ENCODE results near the gene CNN2.
"Not testable (repeated sequence)": the region's sequence is repeated elsewhere in the genome, so short reads cannot be mapped to it uniquely, and the experiment has no call there.

Gene CNN2

GRCh38 chr19:1010586-1011510 is 15.6 kb upstream of the CNN2 start:
- DNase-seq (ENCODE audit: low read depth in 1 of 2, low spot score in 1 of 2) = no peak

DNA sequence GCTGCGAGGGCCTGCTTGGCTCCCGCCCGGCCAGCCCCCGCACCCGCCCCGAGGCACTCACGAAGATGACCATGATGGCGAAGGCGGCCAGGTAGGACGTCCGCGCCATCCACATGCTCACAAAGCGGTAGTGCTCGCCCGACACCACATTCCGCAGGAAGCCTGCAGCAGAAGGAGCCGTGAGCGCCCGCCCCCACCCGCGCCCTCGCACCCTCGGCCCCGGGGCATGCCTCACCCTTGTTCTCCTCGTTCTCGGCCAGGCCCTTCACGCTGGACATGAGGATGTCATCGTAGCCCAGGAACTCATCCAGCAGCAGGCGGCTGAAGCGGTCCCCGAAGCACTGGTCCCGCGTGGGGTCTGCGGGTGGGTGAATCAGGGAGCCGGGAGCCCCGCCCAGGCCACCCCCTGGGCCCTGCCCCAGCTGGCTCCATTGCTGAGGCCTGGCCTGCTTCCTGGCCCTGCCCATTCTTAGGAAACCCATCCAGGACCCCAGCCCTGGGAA is 14.5 kb upstream of the CNN2 start:
- DNase-seq (ENCODE audit: low read depth in 1 of 2, low spot score in 1 of 2) = no peak

- DNase-seq (ENCODE audit: low read depth in 1 of 2, low spot score in 1 of 2) = no peak
These were observed 14.1 kb upstream of the CNN2 start for GRCh38 chr19:1012334-1012733.

- no peak for DNase-seq (ENCODE audit: low read depth in 1 of 2, low spot score in 1 of 2)
These were observed 13.2 kb upstream of the CNN2 start for GRCh38 chr19:1013218-1013617.

GRCh38 chr19:1014161-1015060 is 12.0 kb upstream of the CNN2 start:
- no peak for DNase-seq (ENCODE audit: low read depth in 1 of 2, low spot score in 1 of 2)

DNA sequence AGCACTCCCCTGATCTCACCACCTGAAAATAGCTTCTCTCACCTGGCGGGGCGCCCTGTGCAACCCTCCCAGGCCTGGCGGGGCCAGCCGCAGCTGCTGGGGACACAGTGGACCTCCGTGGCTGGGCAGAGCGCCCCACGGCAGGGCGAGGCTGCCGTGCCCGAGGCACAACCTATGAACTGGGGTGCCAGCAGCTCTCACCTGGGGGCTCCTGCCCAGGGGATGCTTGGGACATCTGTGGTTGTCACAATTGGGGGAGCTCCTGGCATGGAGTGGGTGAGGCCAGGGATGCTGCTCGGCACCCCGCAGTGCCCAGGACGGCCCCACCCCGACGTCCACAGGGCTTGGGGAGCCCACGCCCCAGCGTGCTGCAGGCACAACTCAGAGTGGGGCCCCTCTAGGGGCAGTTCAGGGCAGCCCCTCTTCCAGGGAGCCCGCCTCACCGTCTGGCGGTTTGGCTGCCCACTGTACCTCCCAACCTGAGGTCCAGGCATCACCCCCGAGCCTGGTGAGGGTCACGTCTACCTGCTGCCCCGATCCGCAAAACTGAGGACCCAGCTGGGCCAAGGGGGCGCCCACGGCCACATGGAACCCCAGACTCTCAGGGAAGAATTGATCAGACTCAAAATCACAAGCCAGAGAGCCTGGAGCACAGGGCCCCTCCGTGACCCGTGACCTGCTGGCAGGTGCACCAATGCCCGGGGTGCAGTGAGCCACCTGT is 11.2 kb upstream of the CNN2 start:
- DNase-seq (ENCODE audit: low read depth in 1 of 2, low spot score in 1 of 2) = no peak

GRCh38 chr19:1015782-1016646 is 10.4 kb upstream of the CNN2 start:
- DNase-seq (ENCODE audit: low read depth in 1 of 2, low spot score in 1 of 2) = no peak

GRCh38 chr19:1016647-1017114 is 9.7 kb upstream of the CNN2 start:
- DNase-seq (ENCODE audit: low read depth in 1 of 2, low spot score in 1 of 2) = no peak

GRCh38 chr19:1017115-1017905 is 9.1 kb upstream of the CNN2 start:
- DNase-seq (ENCODE audit: low read depth in 1 of 2, low spot score in 1 of 2) = no peak

- no peak for DNase-seq (ENCODE audit: low read depth in 1 of 2, low spot score in 1 of 2)
These were observed 8.5 kb upstream of the CNN2 start for GRCh38 chr19:1017906-1018305.

DNA sequence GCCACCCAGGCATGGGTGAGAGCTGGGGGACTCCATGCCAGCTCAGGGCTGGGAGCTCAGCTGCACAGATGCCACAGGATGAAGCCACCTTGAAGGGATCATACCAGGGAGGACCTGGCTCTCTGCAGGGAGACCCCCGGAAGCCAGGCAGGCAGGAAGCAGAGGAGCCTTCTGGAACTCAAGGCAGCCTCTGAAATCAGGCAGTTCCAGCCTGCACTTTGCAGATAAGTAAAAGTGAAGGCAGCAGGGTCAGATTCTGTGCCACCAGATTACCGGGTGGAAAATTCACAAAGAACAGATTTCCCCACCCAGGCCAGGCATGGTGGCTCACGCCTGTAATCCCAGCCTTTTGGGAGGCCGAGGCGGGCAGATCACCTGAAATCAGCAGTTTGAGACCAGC is 8.0 kb upstream of the CNN2 start:
- no peak for DNase-seq (ENCODE audit: low read depth in 1 of 2, low spot score in 1 of 2)

- no peak for DNase-seq (ENCODE audit: low read depth in 1 of 2, low spot score in 1 of 2)
These were observed 7.3 kb upstream of the CNN2 start for GRCh38 chr19:1018932-1019615.

DNA sequence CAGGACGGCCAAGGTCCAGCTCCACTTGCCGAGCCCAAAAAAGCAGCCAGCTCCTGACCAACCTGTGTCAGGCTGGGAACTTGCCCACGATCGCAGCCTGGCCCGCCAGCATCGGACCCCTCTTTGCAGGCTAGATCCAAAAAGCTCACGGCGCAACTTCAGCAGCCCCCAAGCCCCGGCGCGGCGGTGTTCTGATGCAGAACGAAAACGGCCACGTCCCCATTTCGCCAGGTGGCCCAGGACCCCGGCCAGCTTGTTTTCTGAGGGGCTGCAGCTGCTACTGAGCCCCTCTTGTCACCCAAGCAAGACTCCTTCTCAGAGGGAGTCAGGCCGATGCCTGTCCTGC is 6.8 kb upstream of the CNN2 start:
- DNase-seq (ENCODE audit: low read depth in 1 of 2, low spot score in 1 of 2) = no peak

DNA sequence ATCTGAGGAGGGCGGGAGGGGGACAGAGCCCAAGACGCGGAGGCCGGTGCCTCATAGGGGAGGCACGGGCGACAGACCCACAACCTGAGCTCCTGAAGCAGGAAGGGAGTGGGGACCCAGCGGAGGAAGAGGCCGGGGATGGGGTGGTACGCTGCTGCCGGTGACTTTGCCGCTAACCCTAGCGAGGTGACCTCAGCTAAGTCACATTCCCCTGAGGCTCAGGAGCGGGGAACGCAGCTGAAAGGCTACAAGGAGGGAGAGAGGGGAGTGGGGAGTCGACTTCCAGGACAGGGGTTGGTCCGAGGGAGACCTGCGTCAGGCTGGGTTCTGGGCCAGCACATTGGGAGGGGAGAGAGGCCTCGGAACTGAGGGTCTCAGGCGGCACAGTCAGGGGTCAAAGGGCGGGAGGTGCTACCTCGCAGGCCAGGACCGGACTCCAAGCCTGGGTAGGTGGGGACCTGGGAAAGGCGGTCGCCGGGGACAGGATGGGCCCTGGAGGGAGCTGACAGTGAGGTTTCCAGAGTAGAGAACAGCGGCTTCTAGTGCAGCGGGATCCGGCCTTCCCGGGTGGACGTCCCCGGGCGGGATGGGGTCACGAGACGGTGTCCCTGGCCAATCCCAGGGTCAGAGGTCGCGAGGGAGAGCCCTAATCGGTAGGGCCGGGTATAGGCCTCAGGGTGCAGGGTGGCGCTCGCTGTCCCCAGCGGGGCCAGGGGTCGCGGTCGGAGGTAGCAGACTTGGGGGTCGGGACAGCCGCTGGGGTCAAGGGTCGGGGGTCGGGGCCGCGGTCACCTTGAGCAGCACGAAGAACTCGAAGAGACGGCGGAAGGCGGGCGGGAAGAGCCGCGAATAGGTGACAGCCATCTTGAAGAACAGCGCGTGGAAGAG is 6.2 kb upstream of the CNN2 start:
- DNase-seq (ENCODE audit: low read depth in 1 of 2, low spot score in 1 of 2) = no peak

- peak; percentile 94 to 97 for DNase-seq (ENCODE audit: low read depth in 1 of 2, low spot score in 1 of 2)
These were observed 5.5 kb upstream of the CNN2 start, which contains the start of gene TMEM259 for GRCh38 chr19:1020868-1021425. TMEM259 (minus strand) TSS chr19:1021123; CDS start chr19:1020996, 127 bp downstream.

DNA sequence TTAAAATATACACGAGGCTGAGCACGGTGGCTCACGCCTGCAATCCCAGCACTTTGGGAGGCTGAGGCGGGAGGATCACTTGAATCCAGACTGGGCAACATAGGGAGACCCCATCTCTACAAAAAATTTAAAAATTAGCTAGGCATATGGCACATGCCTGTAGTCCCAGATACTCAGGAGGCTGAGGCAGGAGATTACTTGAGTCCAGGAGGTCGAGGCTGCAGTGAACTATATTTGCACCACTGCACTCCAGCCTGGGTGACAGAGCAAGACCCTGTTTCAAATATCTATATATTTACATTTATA is 2.6 kb upstream of the CNN2 start:
- not testable (repeated sequence) for DNase-seq (ENCODE audit: low read depth in 1 of 2, low spot score in 1 of 2)

DNA sequence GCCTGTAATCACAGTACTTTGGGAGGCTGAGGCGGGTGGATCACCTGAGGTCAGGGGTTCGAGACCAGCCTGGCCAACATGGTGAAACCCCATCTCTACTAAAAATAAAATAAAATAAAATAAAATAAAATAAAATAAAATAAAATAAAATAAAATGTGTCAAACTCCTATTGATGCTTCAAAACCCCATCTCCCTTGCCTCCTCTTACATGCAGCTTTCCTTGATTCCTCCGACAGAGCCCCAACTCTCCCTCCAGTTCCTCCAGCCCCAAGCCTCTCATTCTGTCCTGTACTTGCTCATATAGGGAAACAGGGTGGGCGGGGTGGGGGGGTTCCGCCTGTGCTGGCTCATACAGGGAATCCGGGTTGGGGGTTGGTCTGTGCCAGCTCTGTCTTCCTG is 1.3 kb upstream of the CNN2 start:
- not testable (repeated sequence) for DNase-seq (ENCODE audit: low read depth in 1 of 2, low spot score in 1 of 2)

All from stimulated activated CD4-positive, alpha-beta T cell treated with anti-CD3 and anti-CD28 coated beads, Interleukin-15, amount 100 ng/mL, for 1 hour (primary cell).